HG03575 (cell line): ENCODE measurements around the gene CSMD2.

Experiments used
- ATAC-seq: cut with Tn5 transposase; IDR thresholded peaks from one replicate; pipeline ENCODE4 v1.9.1; 2021; ENCODE audit not compliant: unreplicated experiment, insufficient number of reproducible peaks, low FRiP score; ENCODE audit errors: extremely low read depth

The CSMD2 gene

GRCh38 chr1:33895976-33896375 lies 269.1 kb downstream of the CSMD2 start:
- no peak for ATAC-seq

- ATAC-seq = no peak
Observed at GRCh38 chr1:33895396-33895795, 269.6 kb downstream of the CSMD2 start.

GRCh38 chr1:33893147-33893830 lies 271.7 kb downstream of the CSMD2 start:
- no peak for ATAC-seq

GRCh38 chr1:33886496-33886895 lies 278.5 kb downstream of the CSMD2 start:
- no peak for ATAC-seq

GRCh38 chr1:33880305-33880704 lies 284.7 kb downstream of the CSMD2 start:
- ATAC-seq = no peak

GRCh38 chr1:33878392-33878791 lies 286.6 kb downstream of the CSMD2 start:
- ATAC-seq = no peak

GRCh38 chr1:33876970-33877650 lies 287.9 kb downstream of the CSMD2 start:
- ATAC-seq = no peak

GRCh38 chr1:33875862-33876261 lies 289.2 kb downstream of the CSMD2 start:
- ATAC-seq = no peak

GRCh38 chr1:33874636-33875035 lies 290.4 kb downstream of the CSMD2 start:
- no peak for ATAC-seq

GRCh38 chr1:33872683-33873082 lies 292.3 kb downstream of the CSMD2 start:
- no peak for ATAC-seq

- ATAC-seq = no peak
Observed at GRCh38 chr1:33872275-33872674, 292.8 kb downstream of the CSMD2 start.

GRCh38 chr1:33867684-33868083 lies 297.3 kb downstream of the CSMD2 start:
- ATAC-seq = no peak

- ATAC-seq = no peak
Observed at GRCh38 chr1:33866281-33866680, 298.7 kb downstream of the CSMD2 start.

- ATAC-seq = no peak
Observed at GRCh38 chr1:33864460-33865389, 300.3 kb downstream of the CSMD2 start.

- no peak for ATAC-seq
Observed at GRCh38 chr1:33863779-33864178, 301.3 kb downstream of the CSMD2 start, which contains the start of gene HMGB4. TSS of gene HMGB4 (plus strand) at chr1:33864079. CDS start at chr1:33864192, 113 bp downstream.

- no peak for ATAC-seq
Observed at GRCh38 chr1:33860671-33861070, 304.4 kb downstream of the CSMD2 start.

- ATAC-seq = no peak
Observed at GRCh38 chr1:33854091-33854490, 310.9 kb downstream of the CSMD2 start.

- ATAC-seq = no peak
Observed at GRCh38 chr1:33853431-33853830, 311.6 kb downstream of the CSMD2 start.

GRCh38 chr1:33852711-33853110 lies 312.3 kb downstream of the CSMD2 start:
- no peak for ATAC-seq

- ATAC-seq = no peak
Observed at GRCh38 chr1:33850481-33850880, 314.5 kb downstream of the CSMD2 start.
